A673 (cell line): Measurements from ENCODE around the gene PCBP3.

Experiments used
- EZH2 ChIP-seq: fragments of 200-600 bp; sonication (generic); IDR thresholded peaks from 2 replicates; pipeline ENCODE4 v1.6.1; 2017; ENCODE audit warnings: borderline replicate concordance, low read depth, mild to moderate bottlenecking, mixed read lengths, antibody characterized with exemption, low read length; ENCODE audit not compliant: poor library complexity, severe bottlenecking
- TF ChIP-seq, protein P1 (sequence below): fragments of 300-800, 200-600 bp; sonication (generic); conservative IDR thresholded peaks from 2 replicates; pipeline ENCODE4 v1.5.1; 2017; ENCODE audit warnings: low read depth, mild to moderate bottlenecking, antibody characterized with exemption, low read length, moderate library complexity, mixed read lengths

DNA sequence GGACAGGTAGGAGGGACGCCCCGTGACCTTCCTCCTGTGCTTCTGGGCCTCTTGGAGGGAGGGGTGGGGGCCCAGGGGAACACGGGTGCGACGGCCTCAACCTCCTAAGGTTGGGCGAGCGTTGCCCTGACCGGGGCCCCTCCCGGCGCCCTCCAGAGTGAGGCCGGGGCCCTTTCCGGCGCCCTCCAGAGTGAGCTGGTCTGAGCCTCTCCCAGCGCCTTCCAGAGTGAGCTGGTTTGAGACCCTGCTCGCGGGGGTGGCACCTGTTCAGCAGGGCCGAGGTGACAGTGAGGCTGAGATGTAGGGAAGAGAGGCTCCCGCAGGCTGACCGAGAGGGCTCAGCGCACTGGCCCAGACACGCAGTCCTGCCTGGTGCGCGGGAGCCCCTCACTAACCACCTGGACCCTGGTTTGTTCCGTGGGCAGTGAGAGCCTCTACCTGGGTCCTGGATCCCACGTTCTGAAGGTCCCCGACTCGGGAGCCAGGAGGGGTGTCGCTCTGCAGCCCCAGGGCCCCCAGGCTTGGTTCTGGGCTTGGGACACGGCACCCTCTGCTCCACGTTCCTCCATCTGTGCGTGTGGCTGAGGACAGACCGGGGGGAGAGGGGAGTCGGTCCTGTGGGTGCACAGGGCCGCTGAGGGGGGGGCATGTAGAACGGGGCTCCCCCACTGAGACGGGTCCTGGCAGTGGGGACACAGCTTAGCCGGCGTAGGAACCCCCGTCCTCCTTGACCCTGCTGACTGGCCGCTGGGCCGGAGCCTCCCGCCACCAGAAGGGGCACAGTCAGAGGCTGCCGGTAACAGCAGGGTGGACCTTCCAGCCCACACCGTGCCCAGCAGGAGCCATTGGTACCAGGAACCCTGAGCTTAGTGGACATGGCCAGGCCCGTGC is 339.5 kb downstream of the PCBP3 start:
- TF ChIP-seq, protein P1, sequence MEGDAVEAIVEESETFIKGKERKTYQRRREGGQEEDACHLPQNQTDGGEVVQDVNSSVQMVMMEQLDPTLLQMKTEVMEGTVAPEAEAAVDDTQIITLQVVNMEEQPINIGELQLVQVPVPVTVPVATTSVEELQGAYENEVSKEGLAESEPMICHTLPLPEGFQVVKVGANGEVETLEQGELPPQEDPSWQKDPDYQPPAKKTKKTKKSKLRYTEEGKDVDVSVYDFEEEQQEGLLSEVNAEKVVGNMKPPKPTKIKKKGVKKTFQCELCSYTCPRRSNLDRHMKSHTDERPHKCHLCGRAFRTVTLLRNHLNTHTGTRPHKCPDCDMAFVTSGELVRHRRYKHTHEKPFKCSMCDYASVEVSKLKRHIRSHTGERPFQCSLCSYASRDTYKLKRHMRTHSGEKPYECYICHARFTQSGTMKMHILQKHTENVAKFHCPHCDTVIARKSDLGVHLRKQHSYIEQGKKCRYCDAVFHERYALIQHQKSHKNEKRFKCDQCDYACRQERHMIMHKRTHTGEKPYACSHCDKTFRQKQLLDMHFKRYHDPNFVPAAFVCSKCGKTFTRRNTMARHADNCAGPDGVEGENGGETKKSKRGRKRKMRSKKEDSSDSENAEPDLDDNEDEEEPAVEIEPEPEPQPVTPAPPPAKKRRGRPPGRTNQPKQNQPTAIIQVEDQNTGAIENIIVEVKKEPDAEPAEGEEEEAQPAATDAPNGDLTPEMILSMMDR = no peak
- TF ChIP-seq EZH2 = no peak
